HepG2 (cell line): ENCODE measurements around the gene WIPF2. TPM values are rescaled to one million over a fixed set of nuclear protein-coding genes. Genes with fewer than 3 reads are reported as not detected.

ENCODE experiments used
- ATAC-seq: fragments of 200-7000 bp; cut with Tn5 transposase; 3 replicates; pipeline ENCODE4 v1.9.1; 2020; ENCODE audit warnings: mild to moderate bottlenecking, moderate library complexity
- BruUV-seq: library from RNA; stranded (reverse); fragments of 400-500 nt; replicated peaks from 2 replicates; lab custom pipeline; 2021; lab: Mats Ljungman, UMichigan
- CTCF ChIA-PET: fragments of 300-600 bp; formaldehyde crosslinking; extraction: SDS; loops from one replicate; lab custom pipeline; 2021; ENCODE audit warnings: low total read pairs, inconsistent platforms, low intra/inter-chr PET ratio; lab: Yijun Ruan, JAX
- POLR2A ChIA-PET: fragments of 350-600 bp; sonication (Branson Sonifier 250); formaldehyde crosslinking; loops from one replicate; lab custom pipeline; 2020; ENCODE audit warnings: antibody characterized with exemption, inconsistent platforms; lab: Yijun Ruan, JAX
- DNase-seq: peaks from one replicate; pipeline ENCODE4 v3.0.0-alpha.2; 2015; ENCODE audit warnings: low spot score
- FAIRE-seq: peaks from 3 replicates; lab custom pipeline; 2011; peaks lifted over from hg19 to GRCh38; lab: Jason Lieb, UNC
- H2AFZ ChIP-seq: one replicate; pipeline ENCODE4 v1.6.1; 2011; ENCODE audit warnings: low read length, inconsistent platforms
- H3K27ac ChIP-seq: fragments of 300-600 bp; 3 replicates; pipeline ENCODE4 v1.8.0; 2011; ENCODE audit warnings: mixed run types, mild to moderate bottlenecking, mixed read lengths, low read length, inconsistent platforms; ENCODE audit not compliant: insufficient read depth; ENCODE audit errors: extremely low read length
- H3K27me3 ChIP-seq, 2 experiments: fragments of 200-600 bp in 1 of 2; 2 replicates in 1 of 2; 3 replicates in 1 of 2; pipeline versions ENCODE4 v1.6.0 to v1.8.0; 2011; ENCODE audit warnings: low read length in 2 of 2, mild to moderate bottlenecking in 2 of 2, moderate library complexity in 2 of 2, inconsistent platforms in 1 of 2; ENCODE audit not compliant: insufficient read depth in 2 of 2, control insufficient read depth in 1 of 2
- H3K36me3 ChIP-seq, 2 experiments: fragments of 200-600 bp in 1 of 2; replicated peaks in 1 of 2; 2 replicates in 1 of 2; 3 replicates in 1 of 2; pipeline versions ENCODE4 v1.5.1 to v1.8.0; 2011; ENCODE audit warnings: low read length in 2 of 2, inconsistent platforms in 1 of 2; ENCODE audit not compliant: insufficient read depth in 2 of 2, control insufficient read depth in 1 of 2
- H3K4me1 ChIP-seq: 2 replicates; pipeline ENCODE4 v1.5.1; 2012; ENCODE audit warnings: low read length, inconsistent platforms; ENCODE audit not compliant: insufficient read depth
- H3K4me2 ChIP-seq: 2 replicates; pipeline ENCODE4 v1.6.0; 2011; ENCODE audit warnings: low read depth, low read length, inconsistent platforms
- H3K4me3 ChIP-seq, 3 experiments: fragments of 200-600 bp in 1 of 3; sonication (generic), shearing (Covaris generic) in 1 of 3; replicated peaks in 1 of 3; 2 replicates each; pipeline ENCODE4 v1.5.1; 2011 to 2016; ENCODE audit warnings: low read length in 3 of 3, inconsistent platforms in 2 of 3, low read depth in 2 of 3, mild to moderate bottlenecking in 2 of 3, control low read depth in 1 of 3, mixed read lengths in 1 of 3; ENCODE audit not compliant: insufficient read depth in 1 of 3
- H3K79me2 ChIP-seq: one replicate; pipeline ENCODE4 v1.6.1; 2011; ENCODE audit warnings: low read length, inconsistent platforms; ENCODE audit not compliant: insufficient read depth
- H3K9ac ChIP-seq: 2 replicates; pipeline ENCODE4 v1.6.0; 2011; ENCODE audit warnings: mild to moderate bottlenecking, low read depth, low read length, inconsistent platforms; ENCODE audit not compliant: insufficient read depth
- H3K9me3 ChIP-seq: 2 replicates; pipeline ENCODE4 v1.5.1; 2012; ENCODE audit warnings: mild to moderate bottlenecking, low read length
- H4K20me1 ChIP-seq: 2 replicates; pipeline ENCODE4 v1.6.0; 2011; ENCODE audit warnings: inconsistent platforms, mild to moderate bottlenecking, low read length, moderate library complexity; ENCODE audit not compliant: insufficient read depth
- HNF4G ChIP-seq, 2 experiments: sonication (generic) in 1 of 2; formaldehyde crosslinking in 1 of 2; IDR thresholded peaks; 2 replicates each; pipeline versions ENCODE4 v1.4.0 to v1.6.1; 2011 to 2020; ENCODE audit warnings: borderline replicate concordance in 2 of 2, low read depth in 2 of 2, mild to moderate bottlenecking in 2 of 2, low read length in 1 of 2, missing genetic modification reagents in 1 of 2, moderate library complexity in 1 of 2
- RFX1 ChIP-seq: fragments of 450-650 bp; IDR thresholded peaks from 2 replicates; pipeline ENCODE4 v1.6.1; 2017
- SMARCE1 ChIP-seq: fragments of 450-650 bp; IDR thresholded peaks from 2 replicates; pipeline ENCODE4 v1.6.1; 2017; ENCODE audit warnings: borderline replicate concordance
- SRSF4 ChIP-seq: fragments of 200-400 bp; formaldehyde crosslinking; IDR thresholded peaks from one replicate; pipeline ENCODE4 v1.6.1; 2018; ENCODE audit warnings: mild to moderate bottlenecking, low read depth, low read length, moderate library complexity; ENCODE audit not compliant: poor library complexity, severe bottlenecking
- THYN1 ChIP-seq: sonication (generic); formaldehyde crosslinking; IDR thresholded peaks from 2 replicates; pipeline ENCODE4 v1.8.1; 2023; ENCODE audit warnings: low read depth, mild to moderate bottlenecking, moderate library complexity, missing genetic modification reagents, borderline replicate concordance
- YEATS2 ChIP-seq: sonication (generic); formaldehyde crosslinking; IDR thresholded peaks from 2 replicates; pipeline ENCODE4 v1.4.0; 2020; ENCODE audit warnings: missing genetic modification reagents, borderline replicate concordance
- ZFP36L2 ChIP-seq: sonication (generic); formaldehyde crosslinking; IDR thresholded peaks from 2 replicates; pipeline ENCODE4 v1.4.0; 2020; ENCODE audit warnings: missing genetic modification reagents
- ZNF326 ChIP-seq: sonication (generic); formaldehyde crosslinking; IDR thresholded peaks from 2 replicates; pipeline ENCODE4 v1.4.0; 2020; ENCODE audit warnings: missing genetic modification reagents, borderline replicate concordance
- ZNF543 ChIP-seq: sonication (generic); formaldehyde crosslinking; IDR thresholded peaks from 2 replicates; pipeline ENCODE4 v1.4.0; 2020; ENCODE audit warnings: mild to moderate bottlenecking, missing genetic modification reagents
- ZNF572 ChIP-seq: sonication (generic); formaldehyde crosslinking; IDR thresholded peaks from 2 replicates; pipeline ENCODE4 v1.5.1; 2020; ENCODE audit warnings: mild to moderate bottlenecking, missing genetic modification reagents
- ZNF737 ChIP-seq: sonication (generic); formaldehyde crosslinking; IDR thresholded peaks from 2 replicates; pipeline ENCODE4 v1.5.0; 2020; ENCODE audit warnings: missing genetic modification reagents, mild to moderate bottlenecking, borderline replicate concordance
- WGBS: methylation state at CpG from one replicate; pipeline ENCODE4 v1.1.6; 2017; ENCODE audit warnings: low lambda C conversion rate; 5-methylcytosine and 5-hydroxymethylcytosine counted together
- in situ Hi-C: cut with HindIII; loops from 2 replicates; pipeline ENCODE4 v1.10.0; 2017; ENCODE audit warnings: low pct_unique_long_range_greater_than_20kb; ENCODE audit not compliant: extremely low pct_ligation_motif_present
- intact Hi-C: fragments of 100-400 bp; cut with micrococcal nuclease; formaldehyde crosslinking; loops from one replicate; pipeline ENCODE4 v1.10.0; 2022; ENCODE audit not compliant: unreplicated experiment
- polyA plus RNA-seq, 8 experiments: library from polyadenylated mRNA; depleted of rRNA in 3 of 8; stranded (reverse) in 7 of 8; unstranded in 1 of 8; fragments of >200 nt; fragmentation: Illumina TruSeq in 4 of 8; extraction: Trizol in 4 of 8; gene quantifications; 2 replicates each; pipeline versions ENCODE4 v1.2.1 to v1.2.3, GENCODE V29; 2011 to 2016; ENCODE audit warnings: low read depth in 4 of 8, missing spikeins in 1 of 8, mixed read lengths in 1 of 8; ENCODE audit not compliant: insufficient read depth in 1 of 8
- total RNA-seq, 5 experiments: library from RNA; depleted of rRNA; stranded (reverse); fragments of >200 nt; fragmentation: Illumina TruSeq; extraction: Trizol; gene quantifications; 2 replicates each; pipeline ENCODE4 v1.2.3, GENCODE V29; 2016; ENCODE audit warnings: low read depth in 1 of 5
- TF ChIP-seq, protein P1 (sequence below): IDR thresholded peaks from 2 replicates; pipeline ENCODE4 v1.6.1; 2016
- TF ChIP-seq, protein P2 (sequence below): sonication (generic); formaldehyde crosslinking; IDR thresholded peaks from 2 replicates; pipeline ENCODE4 v1.8.1; 2023; ENCODE audit warnings: mild to moderate bottlenecking, inconsistent platforms, moderate library complexity, missing genetic modification reagents, borderline replicate concordance
- TF ChIP-seq, protein P3 (sequence below): sonication (generic); formaldehyde crosslinking; IDR thresholded peaks from 2 replicates; pipeline ENCODE4 v1.5.0; 2020; ENCODE audit warnings: missing genetic modification reagents, mild to moderate bottlenecking, borderline replicate concordance

The WIPF2 gene
- total and polyA plus RNA-seq, 2 of the 13 experiments (the other 11 are each of a cell fraction or from before 2014, with no cell fraction given): 7.2 to 10.8 TPM

DNA sequence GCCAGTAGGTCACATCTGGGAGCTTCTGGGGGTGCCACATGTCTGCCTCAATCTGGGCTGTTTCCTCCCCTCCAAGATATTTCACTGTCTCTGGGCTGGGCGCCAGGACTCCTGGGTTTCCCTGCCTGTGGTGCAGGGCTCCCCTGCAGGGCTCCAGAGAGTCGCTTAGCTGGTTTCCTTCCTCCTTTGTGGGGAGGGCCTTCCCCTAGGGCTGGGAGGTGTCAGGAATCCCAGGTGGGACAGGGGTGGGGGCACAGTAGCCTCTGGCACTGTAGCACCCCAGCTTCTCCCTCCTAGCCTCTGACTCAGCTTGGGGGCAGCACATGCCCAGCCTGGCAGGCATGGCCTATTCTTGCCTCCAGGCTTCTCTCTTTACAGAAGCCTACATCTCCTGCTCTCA is 92.5 kb downstream of the WIPF2 start:
- Histone ChIP-seq H3K4me3 (no peak overlapping the region), H3K9ac (no peak overlapping the region), H3K27me3 (no peaks in the 10 kb centered on the region; a peak in 1 of 5 replicates), H3K9me3 (no peaks in the 10 kb centered on the region), H3K79me2 (no peaks in the 10 kb centered on the region), H2AFZ (no peak overlapping the region), H3K27ac (no peak overlapping the region), H3K4me1 (peaks cover 90% of the 10 kb centered on the region), H3K36me3 (no peaks in the 10 kb centered on the region), H3K4me2 (no peak overlapping the region), H4K20me1 (no peaks in the 10 kb centered on the region)
- ATAC-seq (no peak), DNase-seq (no peak), FAIRE-seq (no peak)
- 87% methylated on average over 2 of the region's 2 CpGs for WGBS
- in situ Hi-C loops (no loop called here), intact Hi-C loops (no loop called here)
- BruUV-seq: no TSS peak
- CTCF ChIA-PET: no interaction called here
- no peak for TF ChIP-seq ZNF737 (CRISPR knock-in tag)
- no peak for TF ChIP-seq YEATS2 (CRISPR knock-in tag)
- TF ChIP-seq, protein P1, sequence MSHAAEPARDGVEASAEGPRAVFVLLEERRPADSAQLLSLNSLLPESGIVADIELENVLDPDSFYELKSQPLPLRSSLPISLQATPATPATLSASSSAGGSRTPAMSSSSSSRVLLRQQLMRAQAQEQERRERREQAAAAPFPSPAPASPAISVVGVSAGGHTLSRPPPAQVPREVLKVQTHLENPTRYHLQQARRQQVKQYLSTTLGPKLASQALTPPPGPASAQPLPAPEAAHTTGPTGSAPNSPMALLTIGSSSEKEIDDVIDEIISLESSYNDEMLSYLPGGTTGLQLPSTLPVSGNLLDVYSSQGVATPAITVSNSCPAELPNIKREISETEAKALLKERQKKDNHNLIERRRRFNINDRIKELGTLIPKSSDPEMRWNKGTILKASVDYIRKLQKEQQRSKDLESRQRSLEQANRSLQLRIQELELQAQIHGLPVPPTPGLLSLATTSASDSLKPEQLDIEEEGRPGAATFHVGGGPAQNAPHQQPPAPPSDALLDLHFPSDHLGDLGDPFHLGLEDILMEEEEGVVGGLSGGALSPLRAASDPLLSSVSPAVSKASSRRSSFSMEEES (CRISPR knock-in tag): no peak
- TF ChIP-seq ZFP36L2 (CRISPR knock-in tag): no peak
- TF ChIP-seq, protein P2, sequence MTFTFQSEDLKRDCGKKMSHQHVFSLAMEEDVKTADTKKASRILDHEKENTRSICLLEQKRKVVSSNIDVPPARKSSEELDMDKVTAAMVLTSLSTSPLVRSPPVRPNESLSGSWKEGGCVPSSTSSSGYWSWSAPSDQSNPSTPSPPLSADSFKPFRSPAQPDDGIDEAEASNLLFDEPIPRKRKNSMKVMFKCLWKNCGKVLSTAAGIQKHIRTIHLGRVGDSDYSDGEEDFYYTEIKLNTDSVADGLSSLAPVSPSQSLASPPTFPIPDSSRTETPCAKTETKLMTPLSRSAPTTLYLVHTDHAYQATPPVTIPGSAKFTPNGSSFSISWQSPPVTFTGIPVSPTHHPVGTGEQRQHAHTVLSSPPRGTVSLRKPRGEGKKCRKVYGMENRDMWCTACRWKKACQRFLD (CRISPR knock-in tag): no peak
- no peak for TF ChIP-seq ZNF326
- TF ChIP-seq ZNF572 (CRISPR knock-in tag): no peak
- TF ChIP-seq SMARCE1: no peak
- TF ChIP-seq, protein P3, sequence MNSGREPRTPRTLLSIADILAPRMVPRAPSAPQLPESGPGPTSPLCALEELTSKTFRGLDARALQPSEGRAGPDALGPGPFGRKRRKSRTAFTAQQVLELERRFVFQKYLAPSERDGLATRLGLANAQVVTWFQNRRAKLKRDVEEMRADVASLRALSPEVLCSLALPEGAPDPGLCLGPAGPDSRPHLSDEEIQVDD (CRISPR knock-in tag): no peak
- no peak for TF ChIP-seq HNF4G (IDR thresholded peaks at IDR 0.05; ENCODE audit: borderline replicate concordance, low read depth, low read length)
- no peak for TF ChIP-seq HNF4G (CRISPR knock-in tag; IDR thresholded peaks at IDR 0.05; ENCODE audit: borderline replicate concordance, low read depth)
- no peak for TF ChIP-seq THYN1
- no peak for TF ChIP-seq RFX1
- no peak for TF ChIP-seq ZNF543
- no peak for TF ChIP-seq SRSF4
- POLR2A ChIA-PET: interaction anchor here (0.9 to 1.3 kb wide), 3 partner anchors 31 to 41 kb away, joined by 3 read pairs; no protein-coding TSS in a partner anchor
